ENCODE results near the gene ARRDC3. TPM values are rescaled to one million over a fixed set of nuclear protein-coding genes. Genes with fewer than 3 reads are reported as not detected.

Gene ARRDC3
- total and polyA plus RNA-seq, 10 of the 15 experiments (the other 5 are each of a cell fraction or from before 2014, with no cell fraction given) = 2.3 to 14.0 (median 8.6) TPM

- Histone ChIP-seq H3K9me3 (replicated peaks; ENCODE audit: control insufficient read depth, insufficient read depth, low read length) (no peaks in the 10 kb centered on the region), H3K9ac (ENCODE audit: control insufficient read depth, insufficient read depth, low read length) (no peak overlapping the region), H4K20me1 (ENCODE audit: control insufficient read depth, insufficient read depth) (no peaks in the 10 kb centered on the region), H3K36me3 (ENCODE audit: control insufficient read depth in 2 of 2, insufficient read depth in 2 of 2, low read length in 1 of 2) (no peaks in the 10 kb centered on the region), H3K4me1 (ENCODE audit: control insufficient read depth, insufficient read depth, low read length) (no peaks in the 10 kb centered on the region), H3K79me2 (ENCODE audit: control insufficient read depth, insufficient read depth, low read length) (no peaks in the 10 kb centered on the region), H3K27ac (ENCODE audit: control insufficient read depth, insufficient read depth) (no peak overlapping the region), H3K4me2 (ENCODE audit: control insufficient read depth, insufficient read depth) (no peak overlapping the region), H2AFZ (ENCODE audit: control insufficient read depth, low read depth, low read length) (no peak overlapping the region), H3K4me3 (no peak overlapping the region), H3K27me3 (replicated peaks in 1 of 2; ENCODE audit: control insufficient read depth in 2 of 2, insufficient read depth in 2 of 2, low read length in 1 of 2) (no peaks in the 10 kb centered on the region)
- intact Hi-C loops (cut with micrococcal nuclease; ENCODE audit: unreplicated experiment) (no loop called here), in situ Hi-C loops (cut with MboI) (no loop called here)
- ChIA-PET SMC1A (ENCODE audit: uncharacterized antibody, unreplicated experiment) (interaction anchor here (1.2 kb wide), 1 partner anchor 56 kb away, joined by 3 read pairs; no protein-coding TSS in a partner anchor), RAD21 (ENCODE audit: unreplicated experiment) (interaction anchor here (1.2 kb wide), 1 partner anchor 54 kb away, joined by 4 read pairs; the partner anchor contains the start of gene ARRDC3), POLR2A (no interaction called here), CTCF (interaction anchor here (1.0 kb wide), 1 partner anchor 91 kb away, joined by 3 read pairs; no protein-coding TSS in a partner anchor)
- DNase-seq (ENCODE audit: low read depth, low spot score) (no peak), ATAC-seq (no peak), FAIRE-seq (no peak)
- BruUV-seq (replicated peaks) = no TSS peak
- 42% methylated on average over 4 of the region's 4 CpGs for WGBS (ENCODE audit: insufficient coverage, insufficient replicate concordance, low lambda C conversion rate, missing lambda C conversion rate)
- TF ChIP-seq KAT2A (conservative IDR thresholded peaks at IDR 0.05; ENCODE audit: control insufficient read depth, low read depth, low read length) (no peak), KLF5 (IDR thresholded peaks at IDR 0.05; ENCODE audit: partially characterized antibody) (no peak), JUNB (IDR thresholded peaks at IDR 0.05) (no peak), CHD2 (IDR thresholded peaks at IDR 0.05; ENCODE audit: borderline replicate concordance, low read depth, low read length) (no peak), SMAD5 (IDR thresholded peaks at IDR 0.05; ENCODE audit: low read depth) (no peak), NBN (IDR thresholded peaks at IDR 0.05) (no peak), BMI1 (IDR thresholded peaks at IDR 0.05; ENCODE audit: borderline replicate concordance) (no peak), HDAC6 (IDR thresholded peaks at IDR 0.05; ENCODE audit: unreplicated experiment) (no peak), EGR1 (IDR thresholded peaks at IDR 0.05; ENCODE audit: borderline replicate concordance in 1 of 2, low read depth in 2 of 2, low read length in 2 of 2) (no peak), POLR2AphosphoS5 (IDR thresholded peaks at IDR 0.05; ENCODE audit: low read length) (no peak), SMAD1 (IDR thresholded peaks at IDR 0.05; ENCODE audit: low read depth, partially characterized antibody) (no peak), NR2C1 (IDR thresholded peaks at IDR 0.05) (no peak)
- TF ChIP-seq, protein P1, sequence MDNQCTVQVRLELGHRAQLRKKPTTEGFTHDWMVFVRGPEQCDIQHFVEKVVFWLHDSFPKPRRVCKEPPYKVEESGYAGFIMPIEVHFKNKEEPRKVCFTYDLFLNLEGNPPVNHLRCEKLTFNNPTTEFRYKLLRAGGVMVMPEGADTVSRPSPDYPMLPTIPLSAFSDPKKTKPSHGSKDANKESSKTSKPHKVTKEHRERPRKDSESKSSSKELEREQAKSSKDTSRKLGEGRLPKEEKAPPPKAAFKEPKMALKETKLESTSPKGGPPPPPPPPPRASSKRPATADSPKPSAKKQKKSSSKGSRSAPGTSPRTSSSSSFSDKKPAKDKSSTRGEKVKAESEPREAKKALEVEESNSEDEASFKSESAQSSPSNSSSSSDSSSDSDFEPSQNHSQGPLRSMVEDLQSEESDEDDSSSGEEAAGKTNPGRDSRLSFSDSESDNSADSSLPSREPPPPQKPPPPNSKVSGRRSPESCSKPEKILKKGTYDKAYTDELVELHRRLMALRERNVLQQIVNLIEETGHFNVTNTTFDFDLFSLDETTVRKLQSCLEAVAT (IDR thresholded peaks at IDR 0.05) = no peak
- TF ChIP-seq, protein P2, sequence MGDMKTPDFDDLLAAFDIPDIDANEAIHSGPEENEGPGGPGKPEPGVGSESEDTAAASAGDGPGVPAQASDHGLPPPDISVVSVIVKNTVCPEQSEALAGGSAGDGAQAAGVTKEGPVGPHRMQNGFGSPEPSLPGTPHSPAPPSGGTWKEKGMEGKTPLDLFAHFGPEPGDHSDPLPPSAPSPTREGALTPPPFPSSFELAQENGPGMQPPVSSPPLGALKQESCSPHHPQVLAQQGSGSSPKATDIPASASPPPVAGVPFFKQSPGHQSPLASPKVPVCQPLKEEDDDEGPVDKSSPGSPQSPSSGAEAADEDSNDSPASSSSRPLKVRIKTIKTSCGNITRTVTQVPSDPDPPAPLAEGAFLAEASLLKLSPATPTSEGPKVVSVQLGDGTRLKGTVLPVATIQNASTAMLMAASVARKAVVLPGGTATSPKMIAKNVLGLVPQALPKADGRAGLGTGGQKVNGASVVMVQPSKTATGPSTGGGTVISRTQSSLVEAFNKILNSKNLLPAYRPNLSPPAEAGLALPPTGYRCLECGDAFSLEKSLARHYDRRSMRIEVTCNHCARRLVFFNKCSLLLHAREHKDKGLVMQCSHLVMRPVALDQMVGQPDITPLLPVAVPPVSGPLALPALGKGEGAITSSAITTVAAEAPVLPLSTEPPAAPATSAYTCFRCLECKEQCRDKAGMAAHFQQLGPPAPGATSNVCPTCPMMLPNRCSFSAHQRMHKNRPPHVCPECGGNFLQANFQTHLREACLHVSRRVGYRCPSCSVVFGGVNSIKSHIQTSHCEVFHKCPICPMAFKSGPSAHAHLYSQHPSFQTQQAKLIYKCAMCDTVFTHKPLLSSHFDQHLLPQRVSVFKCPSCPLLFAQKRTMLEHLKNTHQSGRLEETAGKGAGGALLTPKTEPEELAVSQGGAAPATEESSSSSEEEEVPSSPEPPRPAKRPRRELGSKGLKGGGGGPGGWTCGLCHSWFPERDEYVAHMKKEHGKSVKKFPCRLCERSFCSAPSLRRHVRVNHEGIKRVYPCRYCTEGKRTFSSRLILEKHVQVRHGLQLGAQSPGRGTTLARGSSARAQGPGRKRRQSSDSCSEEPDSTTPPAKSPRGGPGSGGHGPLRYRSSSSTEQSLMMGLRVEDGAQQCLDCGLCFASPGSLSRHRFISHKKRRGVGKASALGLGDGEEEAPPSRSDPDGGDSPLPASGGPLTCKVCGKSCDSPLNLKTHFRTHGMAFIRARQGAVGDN (IDR thresholded peaks at IDR 0.05) = no peak
- TF ChIP-seq, protein P3, sequence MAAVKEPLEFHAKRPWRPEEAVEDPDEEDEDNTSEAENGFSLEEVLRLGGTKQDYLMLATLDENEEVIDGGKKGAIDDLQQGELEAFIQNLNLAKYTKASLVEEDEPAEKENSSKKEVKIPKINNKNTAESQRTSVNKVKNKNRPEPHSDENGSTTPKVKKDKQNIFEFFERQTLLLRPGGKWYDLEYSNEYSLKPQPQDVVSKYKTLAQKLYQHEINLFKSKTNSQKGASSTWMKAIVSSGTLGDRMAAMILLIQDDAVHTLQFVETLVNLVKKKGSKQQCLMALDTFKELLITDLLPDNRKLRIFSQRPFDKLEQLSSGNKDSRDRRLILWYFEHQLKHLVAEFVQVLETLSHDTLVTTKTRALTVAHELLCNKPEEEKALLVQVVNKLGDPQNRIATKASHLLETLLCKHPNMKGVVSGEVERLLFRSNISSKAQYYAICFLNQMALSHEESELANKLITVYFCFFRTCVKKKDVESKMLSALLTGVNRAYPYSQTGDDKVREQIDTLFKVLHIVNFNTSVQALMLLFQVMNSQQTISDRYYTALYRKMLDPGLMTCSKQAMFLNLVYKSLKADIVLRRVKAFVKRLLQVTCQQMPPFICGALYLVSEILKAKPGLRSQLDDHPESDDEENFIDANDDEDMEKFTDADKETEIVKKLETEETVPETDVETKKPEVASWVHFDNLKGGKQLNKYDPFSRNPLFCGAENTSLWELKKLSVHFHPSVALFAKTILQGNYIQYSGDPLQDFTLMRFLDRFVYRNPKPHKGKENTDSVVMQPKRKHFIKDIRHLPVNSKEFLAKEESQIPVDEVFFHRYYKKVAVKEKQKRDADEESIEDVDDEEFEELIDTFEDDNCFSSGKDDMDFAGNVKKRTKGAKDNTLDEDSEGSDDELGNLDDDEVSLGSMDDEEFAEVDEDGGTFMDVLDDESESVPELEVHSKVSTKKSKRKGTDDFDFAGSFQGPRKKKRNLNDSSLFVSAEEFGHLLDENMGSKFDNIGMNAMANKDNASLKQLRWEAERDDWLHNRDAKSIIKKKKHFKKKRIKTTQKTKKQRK (IDR thresholded peaks at IDR 0.05; ENCODE audit: low read depth, low read length) = no peak
These were observed 54.4 kb downstream of the ARRDC3 start for GRCh38 chr5:91328743-91329142.
